Kidney (tissue), 22 donors: ENCODE measurements around the gene EXOSC2. TPM values are rescaled to one million over a fixed set of nuclear protein-coding genes. Genes with fewer than 3 reads are reported as not detected.

ENCODE experiments used
- DNase-seq, 5 donors: peaks; one replicate each; pipeline ENCODE4 v3.0.0-alpha.2; 2013 to 2020
- FAIRE-seq: peaks from 2 replicates; lab custom pipeline; 2012; peaks lifted over from hg19 to GRCh38; lab: Jason Lieb, UNC
- H3K27ac ChIP-seq, 2 donors: one replicate each; pipeline ENCODE4 v1.7.0; 2013; ENCODE audit warnings: low read depth in 2 of 2, low read length in 2 of 2, inconsistent platforms in 1 of 2
- H3K27me3 ChIP-seq: one replicate; pipeline ENCODE4 v1.7.1; 2013; ENCODE audit warnings: low read length, inconsistent platforms; ENCODE audit not compliant: control insufficient read depth, insufficient read depth
- H3K36me3 ChIP-seq, 3 donors: one replicate each; pipeline versions ENCODE4 v1.7.0 to v1.7.1; 2013; ENCODE audit warnings: low read length in 3 of 3, control low read depth in 1 of 3, inconsistent platforms in 1 of 3; ENCODE audit not compliant: insufficient read depth in 3 of 3, control insufficient read depth in 2 of 3
- H3K4me1 ChIP-seq, 3 donors: one replicate each; pipeline versions ENCODE4 v1.7.0 to v1.7.1; 2013; ENCODE audit warnings: low read length in 3 of 3, inconsistent platforms in 1 of 3, low read depth in 1 of 3; ENCODE audit not compliant: control insufficient read depth in 2 of 3, insufficient read depth in 2 of 3
- H3K4me3 ChIP-seq, 3 donors: one replicate each; pipeline versions ENCODE4 v1.7.0 to v1.8.1; 2013; ENCODE audit warnings: low read length in 3 of 3, control low read depth in 1 of 3, inconsistent platforms in 1 of 3
- H3K9ac ChIP-seq, 3 donors: one replicate each; pipeline versions ENCODE4 v1.7.0 to v1.7.1; 2013; ENCODE audit warnings: low read length in 3 of 3, control low read depth in 1 of 3, inconsistent platforms in 1 of 3
- H3K9me3 ChIP-seq, 3 donors: one replicate each; pipeline versions ENCODE4 v1.7.0 to v1.7.1; 2013; ENCODE audit warnings: low read length in 3 of 3, control low read depth in 1 of 3, inconsistent platforms in 1 of 3; ENCODE audit not compliant: control insufficient read depth in 2 of 3, insufficient read depth in 1 of 3
- intact Hi-C: fragments of 100-400 bp; cut with DNase I; formaldehyde crosslinking; loops from one replicate; pipeline ENCODE4 v1.11.1; 2022
- long read RNA-seq, 10 donors: library from polyadenylated mRNA in 1 of 10; unstranded in 1 of 10; transcript quantifications; one replicate each; pipeline ENCODE4 v2.0.0 and lab custom pipeline, GENCODE V29; 2021 to 2026
- polyA plus RNA-seq: library from polyadenylated mRNA; stranded (reverse); fragments of 350-450 nt; fragmentation: Illumina TruSeq; extraction: RNeasy Lipid Tissue Mini Kit (QIAGEN cat#74804); gene quantifications from one replicate; pipeline ENCODE4 v1.2.3, GENCODE V29; 2014; ENCODE audit warnings: low read depth, low replicate concordance; ENCODE audit not compliant: insufficient read depth
- total RNA-seq: library from RNA; stranded (reverse); fragmentation: NEBNext Ultra II Directional; extraction: Animal tissue kit (Norgen Biotek cat#: 25700); gene quantifications from one replicate; pipeline ENCODE4 v1.2.1, GENCODE V29; 2021
- TF ChIP-seq, protein P1 (sequence below): IDR thresholded peaks from 3 replicates; pipeline ENCODE4 v1.5.1; 2012; ENCODE audit warnings: mild to moderate bottlenecking, moderate library complexity, borderline replicate concordance; ENCODE audit not compliant: insufficient read depth; ENCODE audit errors: extremely low read depth
- donor health status: control.
- donor health status: control.
- donor health status: control.
- donor health status: control.
- donor health status: control.
- donor health status: DM: yes; HTN: yes; CAD: no.
- donor health status: Normal renal cell carcinoma (clear cell type).

Gene EXOSC2, protein sequence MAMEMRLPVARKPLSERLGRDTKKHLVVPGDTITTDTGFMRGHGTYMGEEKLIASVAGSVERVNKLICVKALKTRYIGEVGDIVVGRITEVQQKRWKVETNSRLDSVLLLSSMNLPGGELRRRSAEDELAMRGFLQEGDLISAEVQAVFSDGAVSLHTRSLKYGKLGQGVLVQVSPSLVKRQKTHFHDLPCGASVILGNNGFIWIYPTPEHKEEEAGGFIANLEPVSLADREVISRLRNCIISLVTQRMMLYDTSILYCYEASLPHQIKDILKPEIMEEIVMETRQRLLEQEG
- total RNA-seq (26.4 TPM), polyA plus RNA-seq (13.0 TPM)
- long read RNA-seq, donor 1, partial matches to known transcripts = 0 of 5 reads
- long read RNA-seq, donor 1, other reads (novel, unspliced or antisense) = 0 of 5 reads
- long read RNA-seq, donor 2, transcript EXOSC2-207 (3 exons, 2,766 nt) = major isoform, 5 of 6 reads
- long read RNA-seq, donor 2, partial matches to known transcripts = 0 of 6 reads
- long read RNA-seq, donor 2, other reads (novel, unspliced or antisense) = 0 of 6 reads
- long read RNA-seq, donor 3, partial matches to known transcripts = 0 of 6 reads
- long read RNA-seq, donor 3, other reads (novel, unspliced or antisense) = 0 of 6 reads
- long read RNA-seq, donor 4, partial matches to known transcripts = 0 of 5 reads
- long read RNA-seq, donor 4, other reads (novel, unspliced or antisense) = 0 of 5 reads
- long read RNA-seq, donor 5 = 0 reads
- long read RNA-seq, donor 6, partial matches to known transcripts = 0 of 6 reads
- long read RNA-seq, donor 6, other reads (novel, unspliced or antisense) = 0 of 6 reads
- long read RNA-seq, donor 7, partial matches to known transcripts = 0 of 4 reads
- long read RNA-seq, donor 7, other reads (novel, unspliced or antisense) = 2 of 4 reads
- long read RNA-seq, donor 8, partial matches to known transcripts = 0 of 1 reads
- long read RNA-seq, donor 8, other reads (novel, unspliced or antisense) = 0 of 1 reads
- long read RNA-seq, donor 9, partial matches to known transcripts = 0 of 1 reads
- long read RNA-seq, donor 9, other reads (novel, unspliced or antisense) = 0 of 1 reads
- long read RNA-seq, donor 10, partial matches to known transcripts = 0 of 5 reads
- long read RNA-seq, donor 10, other reads (novel, unspliced or antisense) = 0 of 5 reads

DNA sequence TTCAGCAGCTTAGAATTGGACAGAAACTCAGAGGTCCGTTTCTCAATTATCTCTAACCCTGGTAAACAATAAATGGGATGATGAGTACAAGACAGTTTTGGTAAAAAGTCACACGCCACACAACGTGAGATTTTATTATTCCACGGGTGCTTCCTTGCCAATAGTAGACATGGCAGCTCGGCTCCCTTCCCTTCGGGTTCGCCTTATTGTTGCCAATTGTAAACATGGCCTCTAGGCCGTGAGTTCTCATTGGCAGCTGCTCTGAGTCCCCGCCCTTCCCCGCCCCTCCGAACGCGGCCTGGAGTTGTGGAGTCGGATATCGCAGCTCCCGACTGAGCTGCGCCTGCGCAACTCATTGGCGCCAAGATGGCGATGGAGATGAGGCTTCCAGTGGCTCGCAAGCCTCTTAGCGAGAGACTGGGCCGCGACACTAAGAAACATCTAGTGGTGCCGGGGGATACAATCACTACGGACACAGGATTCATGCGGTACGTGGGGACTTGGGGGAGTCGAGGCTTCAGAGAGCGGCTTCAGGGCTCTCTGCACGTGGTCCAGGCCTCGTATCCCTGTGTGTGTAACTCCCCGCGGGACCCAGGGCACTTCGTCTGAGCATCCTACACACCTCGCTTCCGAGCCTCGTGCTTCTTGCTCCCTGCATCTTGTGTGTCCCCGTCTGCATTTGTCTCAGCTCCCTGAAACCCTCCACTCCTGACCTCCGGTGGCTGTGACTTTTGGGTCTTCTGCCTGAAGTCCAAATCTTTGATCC, at the start of gene EXOSC2:
Gene EXOSC2 (plus strand): TSS at position 355 of the 766 bp plus-strand sequence. CDS start 12 bp downstream, at position 367.
- H3K27me3 ChIP-seq = no peaks in the 10 kb centered on the region
- peaks cover 0 to 10% (median 4%) of the 10 kb centered on the region in 3 donors for H3K4me1 ChIP-seq
- H3K4me3 ChIP-seq = peak within 1 kb of the TSS; percentile 91 to 98 (median 91)
- peaks cover 6 to 15% (median 7%) of the 10 kb centered on the region in 3 donors for H3K36me3 ChIP-seq
- TF ChIP-seq, protein P1, sequence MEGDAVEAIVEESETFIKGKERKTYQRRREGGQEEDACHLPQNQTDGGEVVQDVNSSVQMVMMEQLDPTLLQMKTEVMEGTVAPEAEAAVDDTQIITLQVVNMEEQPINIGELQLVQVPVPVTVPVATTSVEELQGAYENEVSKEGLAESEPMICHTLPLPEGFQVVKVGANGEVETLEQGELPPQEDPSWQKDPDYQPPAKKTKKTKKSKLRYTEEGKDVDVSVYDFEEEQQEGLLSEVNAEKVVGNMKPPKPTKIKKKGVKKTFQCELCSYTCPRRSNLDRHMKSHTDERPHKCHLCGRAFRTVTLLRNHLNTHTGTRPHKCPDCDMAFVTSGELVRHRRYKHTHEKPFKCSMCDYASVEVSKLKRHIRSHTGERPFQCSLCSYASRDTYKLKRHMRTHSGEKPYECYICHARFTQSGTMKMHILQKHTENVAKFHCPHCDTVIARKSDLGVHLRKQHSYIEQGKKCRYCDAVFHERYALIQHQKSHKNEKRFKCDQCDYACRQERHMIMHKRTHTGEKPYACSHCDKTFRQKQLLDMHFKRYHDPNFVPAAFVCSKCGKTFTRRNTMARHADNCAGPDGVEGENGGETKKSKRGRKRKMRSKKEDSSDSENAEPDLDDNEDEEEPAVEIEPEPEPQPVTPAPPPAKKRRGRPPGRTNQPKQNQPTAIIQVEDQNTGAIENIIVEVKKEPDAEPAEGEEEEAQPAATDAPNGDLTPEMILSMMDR = no peak
- intact Hi-C loops = no loop called here
- FAIRE-seq (no peak), DNase-seq (peak; percentile 98 to 99 (median 99))
- no peaks in the 10 kb centered on the region for H3K9me3 ChIP-seq
- H3K9ac ChIP-seq = peak within 1 kb of the TSS; percentile 61 to 95 (median 83)
- peak within 1 kb of the TSS in 1 of 2 donors; percentile 43 for H3K27ac ChIP-seq

DNA sequence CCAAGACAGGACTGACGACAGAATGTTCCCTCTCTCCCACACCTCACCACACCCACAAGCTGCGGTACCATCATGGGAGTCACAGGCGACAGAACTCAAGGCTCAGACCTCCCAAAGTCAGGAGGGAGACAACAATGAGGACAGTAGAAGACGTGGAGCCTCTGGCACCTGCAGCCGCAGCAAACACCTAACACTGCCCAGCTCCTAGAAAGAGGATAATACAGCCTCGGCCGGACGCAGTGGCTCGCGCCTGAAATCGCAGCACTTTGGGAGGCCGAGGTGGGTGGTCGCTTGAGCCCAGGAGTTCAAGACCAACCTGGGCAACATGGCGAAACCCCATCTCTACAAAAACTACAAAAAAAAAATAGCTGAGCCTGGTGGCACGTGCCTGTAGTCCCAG, 42.4 kb upstream of the EXOSC2 start:
- H3K4me3 ChIP-seq = no peak overlapping the region
- TF ChIP-seq, protein P1 = no peak
- no peak overlapping the region for H3K9ac ChIP-seq
- no peaks in the 10 kb centered on the region for H3K36me3 ChIP-seq
- FAIRE-seq (no peak), DNase-seq (no peak)
- intact Hi-C loops = no loop called here
- no peaks in the 10 kb centered on the region for H3K4me1 ChIP-seq
- no peak overlapping the region for H3K27ac ChIP-seq
- H3K27me3 ChIP-seq = no peaks in the 10 kb centered on the region
- no peaks in the 10 kb centered on the region for H3K9me3 ChIP-seq

DNA sequence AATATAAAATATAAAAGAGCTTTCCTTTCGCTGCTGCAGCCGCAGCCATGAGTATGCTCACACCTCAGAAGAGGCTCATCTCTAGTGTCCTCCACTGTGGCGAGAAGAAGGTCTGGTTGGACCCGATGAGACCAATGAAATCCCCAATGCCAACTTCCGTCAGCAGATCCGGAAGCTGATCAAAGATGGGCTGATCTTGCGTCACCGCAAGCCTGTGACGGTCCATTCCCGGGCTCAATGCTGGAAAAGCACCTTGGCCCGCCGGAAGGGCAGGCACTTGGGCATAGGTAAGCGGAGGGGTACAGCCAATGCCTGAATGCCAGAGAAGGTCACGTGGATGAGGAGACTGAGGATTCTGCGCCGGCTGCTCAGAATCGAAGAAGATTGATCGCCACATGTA, 41.8 kb upstream of the EXOSC2 start:
- Histone ChIP-seq H3K4me1 (no peaks in the 10 kb centered on the region), H3K9me3 (no peaks in the 10 kb centered on the region), H3K36me3 (no peaks in the 10 kb centered on the region), H3K27me3 (peaks cover under 1% of the 10 kb centered on the region), H3K9ac (no peak overlapping the region), H3K4me3 (no peak overlapping the region), H3K27ac (no peak overlapping the region)
- FAIRE-seq (no peak), DNase-seq (no peak)
- intact Hi-C loops = no loop called here
- TF ChIP-seq, protein P1 = no peak
